HepG2 (cell line): Measurements from ENCODE around the gene VWA1. TPM values are rescaled to one million over a fixed set of nuclear protein-coding genes. Genes with fewer than 3 reads are reported as not detected.
A peak's percentile ranks its signal among the peaks of the same experiment; 100 is the strongest.

Experiments used
- AGO2 ChIP-seq: fragments of 200-400 bp; formaldehyde crosslinking; optimal IDR thresholded peaks from 2 replicates; pipeline ENCODE3; 2017; ENCODE audit warnings: mild to moderate bottlenecking, low read depth, low read length, moderate library complexity
- ELF3 ChIP-seq: IDR thresholded peaks from 2 replicates; pipeline ENCODE4 v1.6.1; 2016; ENCODE audit warnings: missing genetic modification reagents, missing compliant biosample characterization
- KLF13 ChIP-seq: sonication (generic); formaldehyde crosslinking; IDR thresholded peaks from 2 replicates; pipeline ENCODE4 v1.4.0; 2020; ENCODE audit warnings: mild to moderate bottlenecking, missing genetic modification reagents
- MBD4 ChIP-seq: IDR thresholded peaks from 2 replicates; pipeline ENCODE4 v1.6.1; 2012; ENCODE audit warnings: low read length, inconsistent platforms, borderline replicate concordance
- MED13 ChIP-seq: sonication (generic); formaldehyde crosslinking; IDR thresholded peaks from 2 replicates; pipeline ENCODE4 v1.5.0; 2020; ENCODE audit warnings: missing genetic modification reagents
- NR2F1 ChIP-seq, 2 experiments: fragments of 450-650 bp in 1 of 2; formaldehyde crosslinking in 1 of 2; IDR thresholded peaks; 2 replicates each; pipeline versions ENCODE4 v1.5.0 to v1.6.1; 2016 to 2020; ENCODE audit warnings: mild to moderate bottlenecking in 1 of 2, missing compliant biosample characterization in 1 of 2, missing genetic modification reagents in 1 of 2, moderate library complexity in 1 of 2
- PLRG1 ChIP-seq: fragments of 450-650 bp; conservative IDR thresholded peaks from 2 replicates; pipeline ENCODE4 v1.6.1; 2016
- POLR2AphosphoS5 ChIP-seq: IDR thresholded peaks from 2 replicates; pipeline ENCODE4 v1.6.1; 2012; ENCODE audit warnings: low read depth, low read length
- POLR2G ChIP-seq: fragments of 200-400 bp; formaldehyde crosslinking; IDR thresholded peaks from 2 replicates; pipeline ENCODE4 v1.6.1; 2018; ENCODE audit warnings: mild to moderate bottlenecking, low read depth, low read length, moderate library complexity
- RBFOX2 ChIP-seq: fragments of 200-400 bp; formaldehyde crosslinking; IDR thresholded peaks from 2 replicates; pipeline ENCODE4 v1.6.1; 2017; ENCODE audit warnings: low read depth, mild to moderate bottlenecking, low read length
- SIX1 ChIP-seq: sonication (generic); formaldehyde crosslinking; IDR thresholded peaks from 2 replicates; pipeline ENCODE4 v1.4.0; 2020; ENCODE audit warnings: missing genetic modification reagents, borderline replicate concordance
- TBX3 ChIP-seq: fragments of 450-650 bp; IDR thresholded peaks from 2 replicates; pipeline ENCODE4 v1.6.1; 2017; ENCODE audit warnings: antibody characterized with exemption, mild to moderate bottlenecking, inconsistent platforms, borderline replicate concordance
- ZBTB3 ChIP-seq: sonication (generic); formaldehyde crosslinking; IDR thresholded peaks from 2 replicates; pipeline ENCODE4 v1.4.0; 2020; ENCODE audit warnings: low read depth, mild to moderate bottlenecking, moderate library complexity, missing genetic modification reagents, borderline replicate concordance
- ZNF12 ChIP-seq: sonication (generic); formaldehyde crosslinking; IDR thresholded peaks from 2 replicates; pipeline ENCODE4 v1.5.0; 2020; ENCODE audit warnings: missing genetic modification reagents
- ZNF124 ChIP-seq: sonication (generic); formaldehyde crosslinking; IDR thresholded peaks from 2 replicates; pipeline ENCODE4 v1.4.0; 2020; ENCODE audit warnings: missing genetic modification reagents
- ZNF331 ChIP-seq: sonication (generic); formaldehyde crosslinking; IDR thresholded peaks from 2 replicates; pipeline ENCODE4 v1.4.0; 2020; ENCODE audit warnings: missing genetic modification reagents
- ZNF460 ChIP-seq: sonication (generic); formaldehyde crosslinking; IDR thresholded peaks from 2 replicates; pipeline ENCODE4 v1.5.1; 2020; ENCODE audit warnings: missing genetic modification reagents, mild to moderate bottlenecking, borderline replicate concordance
- polyA plus RNA-seq, 8 experiments: library from polyadenylated mRNA; depleted of rRNA in 3 of 8; stranded (reverse) in 7 of 8; unstranded in 1 of 8; fragments of >200 nt; fragmentation: Illumina TruSeq in 4 of 8; extraction: Trizol in 4 of 8; gene quantifications; 2 replicates each; pipeline versions ENCODE4 v1.2.1 to v1.2.3, GENCODE V29; 2011 to 2016; ENCODE audit warnings: low read depth in 4 of 8, missing spikeins in 1 of 8, mixed read lengths in 1 of 8; ENCODE audit not compliant: insufficient read depth in 1 of 8
- total RNA-seq, 5 experiments: library from RNA; depleted of rRNA; stranded (reverse); fragments of >200 nt; fragmentation: Illumina TruSeq; extraction: Trizol; gene quantifications; 2 replicates each; pipeline ENCODE4 v1.2.3, GENCODE V29; 2016; ENCODE audit warnings: low read depth in 1 of 5
- TF ChIP-seq, protein P1 (sequence below): IDR thresholded peaks from 2 replicates; pipeline ENCODE4 v1.6.1; 2016; ENCODE audit warnings: low read depth, missing genetic modification reagents, missing compliant biosample characterization

VWA1 gene
- total and polyA plus RNA-seq, 2 of the 13 experiments (the other 11 are each of a cell fraction or from before 2014, with no cell fraction given) = 40.9 to 57.5 TPM

DNA sequence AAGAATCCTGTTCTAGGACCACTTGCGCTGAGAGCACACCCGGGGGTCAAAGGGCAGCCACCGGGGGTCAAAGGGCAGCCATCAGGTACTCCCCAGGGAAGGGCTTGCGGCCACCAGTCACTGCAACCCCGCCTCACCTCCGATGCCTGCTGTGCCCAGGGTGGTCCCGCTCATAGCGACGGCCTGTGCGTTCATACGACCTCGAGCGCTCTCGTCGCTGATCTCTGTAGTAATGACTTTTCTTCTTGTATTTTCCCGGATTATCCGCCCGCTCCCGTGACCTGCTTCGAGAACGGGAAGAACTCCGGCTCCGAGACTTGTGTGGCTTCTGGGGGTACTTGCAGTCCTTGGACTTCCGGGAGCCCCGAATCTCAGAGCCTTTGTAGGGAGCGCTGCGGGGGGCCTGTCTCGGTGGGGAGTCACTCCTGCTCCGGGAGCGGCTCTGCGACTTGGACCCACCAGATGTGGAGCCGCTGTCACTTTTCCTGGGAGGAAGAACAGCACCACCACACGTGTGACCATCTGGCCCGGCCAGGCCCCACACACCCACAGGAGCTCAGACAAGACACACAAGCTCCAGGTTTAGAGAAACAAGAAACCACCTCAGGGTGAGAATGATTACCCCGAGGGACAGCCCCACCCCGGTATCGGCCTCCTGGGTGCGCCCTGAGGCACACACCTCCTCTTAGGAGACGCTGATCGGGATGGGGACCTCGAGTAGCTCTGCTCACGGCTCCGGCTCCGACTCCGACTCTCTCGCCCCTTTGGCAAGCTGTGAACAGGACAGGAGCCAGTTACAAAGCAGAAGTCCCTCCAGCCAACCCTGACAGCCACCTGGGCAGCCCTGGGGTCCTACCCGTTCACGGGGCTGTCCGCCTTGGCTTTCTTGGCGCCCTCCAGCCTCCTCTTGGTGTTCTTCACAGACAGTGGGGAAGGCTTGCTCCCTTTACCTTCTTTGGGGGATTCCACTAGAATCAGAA, 48.1 kb upstream of the VWA1 start (continued):
- 0 out of 4 replicates have a peak, but pooled peaks of 1 of the 2 experiments have one; percentile 36 for TF ChIP-seq NR2F1 (CRISPR knock-in tag; IDR thresholded peaks at IDR 0.05)
- TF ChIP-seq TBX3 = no peak
- TF ChIP-seq AGO2 = peak; percentile 88
- no peak for TF ChIP-seq ZNF124
- TF ChIP-seq ELF3 (CRISPR knock-in tag) = no peak
- no peak for TF ChIP-seq ZBTB3 (CRISPR knock-in tag)
- no peak for TF ChIP-seq KLF13 (CRISPR knock-in tag)
- TF ChIP-seq SIX1 (CRISPR knock-in tag) = no peak
- TF ChIP-seq MED13 (CRISPR knock-in tag) = no peak
- no peak for TF ChIP-seq PLRG1
- no peak for TF ChIP-seq ZNF460 (CRISPR knock-in tag)
- TF ChIP-seq POLR2AphosphoS5 = no peak
- TF ChIP-seq ZNF331 (CRISPR knock-in tag) = no peak
- no peak for TF ChIP-seq ZNF12
- no peak for TF ChIP-seq MBD4
- TF ChIP-seq POLR2G = peak; percentile 43
- TF ChIP-seq, protein P1, sequence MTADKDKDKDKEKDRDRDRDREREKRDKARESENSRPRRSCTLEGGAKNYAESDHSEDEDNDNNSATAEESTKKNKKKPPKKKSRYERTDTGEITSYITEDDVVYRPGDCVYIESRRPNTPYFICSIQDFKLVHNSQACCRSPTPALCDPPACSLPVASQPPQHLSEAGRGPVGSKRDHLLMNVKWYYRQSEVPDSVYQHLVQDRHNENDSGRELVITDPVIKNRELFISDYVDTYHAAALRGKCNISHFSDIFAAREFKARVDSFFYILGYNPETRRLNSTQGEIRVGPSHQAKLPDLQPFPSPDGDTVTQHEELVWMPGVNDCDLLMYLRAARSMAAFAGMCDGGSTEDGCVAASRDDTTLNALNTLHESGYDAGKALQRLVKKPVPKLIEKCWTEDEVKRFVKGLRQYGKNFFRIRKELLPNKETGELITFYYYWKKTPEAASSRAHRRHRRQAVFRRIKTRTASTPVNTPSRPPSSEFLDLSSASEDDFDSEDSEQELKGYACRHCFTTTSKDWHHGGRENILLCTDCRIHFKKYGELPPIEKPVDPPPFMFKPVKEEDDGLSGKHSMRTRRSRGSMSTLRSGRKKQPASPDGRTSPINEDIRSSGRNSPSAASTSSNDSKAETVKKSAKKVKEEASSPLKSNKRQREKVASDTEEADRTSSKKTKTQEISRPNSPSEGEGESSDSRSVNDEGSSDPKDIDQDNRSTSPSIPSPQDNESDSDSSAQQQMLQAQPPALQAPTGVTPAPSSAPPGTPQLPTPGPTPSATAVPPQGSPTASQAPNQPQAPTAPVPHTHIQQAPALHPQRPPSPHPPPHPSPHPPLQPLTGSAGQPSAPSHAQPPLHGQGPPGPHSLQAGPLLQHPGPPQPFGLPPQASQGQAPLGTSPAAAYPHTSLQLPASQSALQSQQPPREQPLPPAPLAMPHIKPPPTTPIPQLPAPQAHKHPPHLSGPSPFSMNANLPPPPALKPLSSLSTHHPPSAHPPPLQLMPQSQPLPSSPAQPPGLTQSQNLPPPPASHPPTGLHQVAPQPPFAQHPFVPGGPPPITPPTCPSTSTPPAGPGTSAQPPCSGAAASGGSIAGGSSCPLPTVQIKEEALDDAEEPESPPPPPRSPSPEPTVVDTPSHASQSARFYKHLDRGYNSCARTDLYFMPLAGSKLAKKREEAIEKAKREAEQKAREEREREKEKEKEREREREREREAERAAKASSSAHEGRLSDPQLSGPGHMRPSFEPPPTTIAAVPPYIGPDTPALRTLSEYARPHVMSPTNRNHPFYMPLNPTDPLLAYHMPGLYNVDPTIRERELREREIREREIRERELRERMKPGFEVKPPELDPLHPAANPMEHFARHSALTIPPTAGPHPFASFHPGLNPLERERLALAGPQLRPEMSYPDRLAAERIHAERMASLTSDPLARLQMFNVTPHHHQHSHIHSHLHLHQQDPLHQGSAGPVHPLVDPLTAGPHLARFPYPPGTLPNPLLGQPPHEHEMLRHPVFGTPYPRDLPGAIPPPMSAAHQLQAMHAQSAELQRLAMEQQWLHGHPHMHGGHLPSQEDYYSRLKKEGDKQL (CRISPR knock-in tag) = no peak
- peak; percentile 38; the same call in 1 of the 2 replicates for TF ChIP-seq RBFOX2
